Nephron (organoid): ENCODE results near the gene TMEM61.

Experiments
- H3K27ac Mint-ChIP-seq, 3 experiments: 2 replicates each; pipeline ENCODE4 v1.8.0; 2020; ENCODE audit warnings: mixed read lengths in 3 of 3, mild to moderate bottlenecking in 2 of 3, moderate library complexity in 1 of 3
- H3K27me3 Mint-ChIP-seq: 2 replicates; pipeline ENCODE4 v1.8.0; 2021; ENCODE audit warnings: low read depth, mild to moderate bottlenecking, moderate library complexity, mixed read lengths
- H3K36me3 Mint-ChIP-seq: 2 replicates; pipeline ENCODE4 v1.8.0; 2020; ENCODE audit warnings: low read depth, mixed read lengths
- H3K4me1 Mint-ChIP-seq: 2 replicates; pipeline ENCODE4 v1.8.0; 2020; ENCODE audit warnings: mixed read lengths
- H3K4me3 Mint-ChIP-seq, 3 experiments: 2 replicates each; pipeline ENCODE4 v1.8.0; 2020; ENCODE audit warnings: mild to moderate bottlenecking in 3 of 3, mixed read lengths in 3 of 3, moderate library complexity in 2 of 3
- H3K9me3 Mint-ChIP-seq: 2 replicates; pipeline ENCODE4 v1.8.0; 2020; ENCODE audit warnings: mixed read lengths
- TF ChIP-seq, protein P1 (sequence below), 3 experiments: fragments of 200-600 bp; sonication (generic); IDR thresholded peaks; one replicate each; pipeline ENCODE4 v1.5.0; 2021; ENCODE audit warnings: antibody characterized with exemption in 3 of 3; ENCODE audit not compliant: unreplicated experiment in 3 of 3

TMEM61 gene

DNA sequence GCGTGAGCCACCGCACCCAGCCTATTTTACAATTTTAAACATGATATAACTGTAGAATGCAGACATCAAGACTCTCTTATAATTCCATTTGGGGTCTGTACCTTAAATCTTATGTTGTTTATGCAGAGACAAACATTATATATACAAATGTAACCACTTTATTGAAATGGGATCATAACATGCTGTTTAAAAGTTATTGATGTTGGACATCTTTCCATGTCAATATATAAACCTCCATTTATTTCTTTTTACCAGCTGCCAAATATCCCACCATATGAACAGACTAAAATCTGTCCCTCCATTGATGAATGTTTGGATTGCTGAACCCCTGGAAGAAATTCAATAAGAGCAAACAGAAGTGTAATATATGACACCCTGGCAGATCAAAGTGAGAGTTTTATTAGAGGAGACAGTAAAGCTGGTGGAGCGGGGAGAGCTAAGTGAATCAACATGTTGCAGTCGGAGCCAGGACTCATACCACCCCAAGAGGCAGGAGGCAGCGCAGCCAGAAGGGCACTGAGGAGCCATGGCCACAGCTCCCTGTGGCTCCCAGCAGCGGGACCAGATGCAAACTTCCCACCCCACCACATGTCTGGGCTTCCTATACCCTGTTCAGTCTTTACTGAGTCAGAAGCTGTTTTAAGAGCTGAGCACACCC lies 54.2 kb downstream of the TMEM61 start:
- Mint-ChIP-seq H3K4me3 (no peak overlapping the region), H3K27me3 (peaks cover 69% of the 10 kb centered on the region), H3K36me3 (peaks cover 9% of the 10 kb centered on the region), H3K4me1 (peaks cover 14% of the 10 kb centered on the region), H3K9me3 (peaks cover 3% of the 10 kb centered on the region), H3K27ac (no peak overlapping the region)
- TF ChIP-seq, protein P1, sequence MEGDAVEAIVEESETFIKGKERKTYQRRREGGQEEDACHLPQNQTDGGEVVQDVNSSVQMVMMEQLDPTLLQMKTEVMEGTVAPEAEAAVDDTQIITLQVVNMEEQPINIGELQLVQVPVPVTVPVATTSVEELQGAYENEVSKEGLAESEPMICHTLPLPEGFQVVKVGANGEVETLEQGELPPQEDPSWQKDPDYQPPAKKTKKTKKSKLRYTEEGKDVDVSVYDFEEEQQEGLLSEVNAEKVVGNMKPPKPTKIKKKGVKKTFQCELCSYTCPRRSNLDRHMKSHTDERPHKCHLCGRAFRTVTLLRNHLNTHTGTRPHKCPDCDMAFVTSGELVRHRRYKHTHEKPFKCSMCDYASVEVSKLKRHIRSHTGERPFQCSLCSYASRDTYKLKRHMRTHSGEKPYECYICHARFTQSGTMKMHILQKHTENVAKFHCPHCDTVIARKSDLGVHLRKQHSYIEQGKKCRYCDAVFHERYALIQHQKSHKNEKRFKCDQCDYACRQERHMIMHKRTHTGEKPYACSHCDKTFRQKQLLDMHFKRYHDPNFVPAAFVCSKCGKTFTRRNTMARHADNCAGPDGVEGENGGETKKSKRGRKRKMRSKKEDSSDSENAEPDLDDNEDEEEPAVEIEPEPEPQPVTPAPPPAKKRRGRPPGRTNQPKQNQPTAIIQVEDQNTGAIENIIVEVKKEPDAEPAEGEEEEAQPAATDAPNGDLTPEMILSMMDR (IDR thresholded peaks at IDR 0.05; ENCODE audit: unreplicated experiment in 3 of 3): no peak

DNA sequence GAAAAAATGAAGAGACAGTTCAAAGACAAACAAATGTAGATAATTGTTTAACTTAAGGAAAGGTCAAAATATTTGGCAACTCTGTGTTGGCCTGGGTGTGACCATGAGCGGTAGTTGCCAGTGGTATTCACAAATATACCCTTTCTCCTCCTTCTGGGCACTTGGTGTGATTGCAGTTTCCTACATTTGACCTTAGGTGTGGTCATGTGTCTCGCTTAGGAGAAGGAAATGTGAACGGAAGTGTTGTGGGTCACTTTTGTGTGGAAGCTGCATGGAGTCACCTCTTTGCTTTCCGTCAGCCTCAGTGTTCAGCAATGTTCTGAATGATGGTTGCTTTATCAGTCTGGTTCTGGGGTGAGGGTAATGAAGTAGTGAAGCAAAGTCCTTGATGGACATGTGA lies 55.5 kb downstream of the TMEM61 start:
- Mint-ChIP-seq H3K4me3 (no peak overlapping the region), H3K4me1 (peaks cover 21% of the 10 kb centered on the region), H3K9me3 (peaks cover 3% of the 10 kb centered on the region), H3K36me3 (peaks cover 9% of the 10 kb centered on the region), H3K27me3 (peaks cover 76% of the 10 kb centered on the region), H3K27ac (no peak overlapping the region)
- TF ChIP-seq, protein P1 (IDR thresholded peaks at IDR 0.05; ENCODE audit: unreplicated experiment in 3 of 3): no peak

DNA sequence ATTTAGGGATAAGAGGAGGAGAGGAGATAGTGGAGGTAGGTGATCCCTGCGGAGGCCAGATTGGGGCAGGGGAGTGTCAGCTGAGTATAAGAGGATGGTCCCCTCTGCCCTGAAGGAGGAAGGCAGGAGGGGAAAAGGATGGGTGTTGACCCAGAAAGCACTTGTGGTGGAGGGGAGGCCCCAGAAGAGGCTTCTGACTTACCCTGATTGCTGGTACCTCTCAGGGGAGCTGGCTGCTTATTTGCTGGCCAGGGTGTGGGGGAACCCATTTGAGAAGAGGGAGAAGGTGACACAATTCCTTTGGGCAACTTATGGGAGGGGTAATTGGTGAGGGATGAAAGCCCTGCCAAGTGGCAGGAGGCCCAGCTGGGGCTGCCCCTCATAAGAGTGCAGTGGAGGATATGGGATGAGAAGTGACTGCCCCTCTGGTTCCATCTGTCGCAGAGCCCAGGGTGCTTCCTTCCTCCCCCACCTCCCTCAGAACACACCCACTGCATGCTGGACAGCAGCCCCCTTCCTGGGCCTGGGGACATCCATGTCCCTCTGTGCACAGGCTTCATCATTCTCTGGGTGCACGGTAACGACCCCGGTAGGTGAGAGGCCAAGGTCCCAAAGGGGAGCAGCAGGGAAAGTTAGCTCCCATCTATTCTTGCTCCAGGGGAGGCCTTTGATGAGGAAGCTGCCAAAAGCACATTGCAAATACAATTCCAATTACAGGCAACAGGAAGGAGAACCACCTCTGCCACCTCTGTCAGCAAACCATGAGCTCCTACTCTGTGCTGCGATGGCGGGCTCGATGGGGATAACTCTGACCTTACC lies 57.5 kb downstream of the TMEM61 start:
- Mint-ChIP-seq H3K27me3 (peaks cover 96% of the 10 kb centered on the region), H3K4me3 (peak overlapping the region in 2 of 3 experiments; percentile 24 to 44), H3K36me3 (peaks cover 4% of the 10 kb centered on the region), H3K27ac (no peak overlapping the region), H3K9me3 (peaks cover 3% of the 10 kb centered on the region), H3K4me1 (peaks cover 21% of the 10 kb centered on the region)
- TF ChIP-seq, protein P1 (IDR thresholded peaks at IDR 0.05; ENCODE audit: unreplicated experiment in 3 of 3): no peak

DNA sequence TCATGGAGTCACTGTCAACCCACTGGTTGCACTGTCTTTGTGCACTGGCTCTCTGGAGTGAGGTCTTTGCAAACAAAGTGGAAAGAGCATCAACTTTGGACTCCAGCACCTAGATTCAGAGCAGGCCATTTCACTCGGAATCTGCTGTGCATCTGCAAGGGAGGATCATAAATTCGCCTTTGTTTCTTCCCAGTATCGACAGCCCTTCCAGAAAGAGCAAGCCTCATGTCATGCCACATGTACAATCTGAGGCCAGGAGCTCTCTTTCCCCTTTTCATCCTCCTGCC lies 58.1 kb downstream of the TMEM61 start:
- Mint-ChIP-seq H3K27me3 (peaks cover 92% of the 10 kb centered on the region), H3K4me3 (peak overlapping the region in 2 of 3 experiments; percentile 84 to 88), H3K4me1 (peaks cover 21% of the 10 kb centered on the region), H3K36me3 (peaks cover 2% of the 10 kb centered on the region), H3K27ac (no peak overlapping the region), H3K9me3 (no peaks in the 10 kb centered on the region)
- TF ChIP-seq, protein P1 (IDR thresholded peaks at IDR 0.05; ENCODE audit: unreplicated experiment in 3 of 3): no peak

DNA sequence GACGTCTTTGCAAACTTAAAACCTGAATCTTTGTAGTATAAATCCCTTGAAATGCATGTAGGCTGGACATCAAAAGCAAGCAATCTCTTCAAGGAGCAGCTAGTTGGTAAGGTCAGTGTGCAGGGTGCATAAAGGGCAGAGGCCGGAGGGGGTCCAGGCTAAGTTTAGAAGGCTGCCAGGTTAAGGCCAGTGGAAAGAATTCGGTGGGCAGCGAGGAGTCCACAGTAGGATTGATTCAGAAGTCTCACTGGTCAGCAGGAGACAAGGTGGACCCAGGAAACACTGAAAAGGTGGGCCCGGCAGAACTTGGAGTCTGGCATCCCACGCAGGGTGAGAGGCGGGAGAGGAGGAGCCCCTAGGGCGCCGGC lies 58.5 kb downstream of the TMEM61 start:
- Mint-ChIP-seq H3K4me3 (peak overlapping the region; percentile 83 to 88 (median 84)), H3K4me1 (peaks cover 21% of the 10 kb centered on the region), H3K27ac (no peak overlapping the region), H3K27me3 (peaks cover 90% of the 10 kb centered on the region), H3K9me3 (no peaks in the 10 kb centered on the region), H3K36me3 (peaks cover 6% of the 10 kb centered on the region)
- TF ChIP-seq, protein P1 (IDR thresholded peaks at IDR 0.05; ENCODE audit: unreplicated experiment in 3 of 3): no peak
